Upper lobe of right lung (tissue), 1 donor: ENCODE measurements around the gene TF. TPM values are rescaled to one million over a fixed set of nuclear protein-coding genes. Genes with fewer than 3 reads are reported as not detected.
A peak's percentile ranks its signal among the peaks of the same experiment; 100 is the strongest.

Source experiments
- ATAC-seq: fragments of 200-7000 bp; cut with Tn5 transposase; one replicate; pipeline ENCODE4 v1.9.1; 2020; ENCODE audit warnings: mild to moderate bottlenecking, moderate library complexity
- DNase-seq: peaks from one replicate; pipeline ENCODE4 v3.0.0-alpha.2; 2020
- H3K27ac ChIP-seq: fragments of 200-600 bp; one replicate; pipeline ENCODE4 v1.8.0; 2022
- H3K27me3 ChIP-seq: fragments of 200-600 bp; one replicate; pipeline ENCODE4 v1.8.0; 2022; ENCODE audit warnings: mild to moderate bottlenecking
- H3K36me3 ChIP-seq: fragments of 200-600 bp; one replicate; pipeline ENCODE4 v1.8.0; 2022
- H3K4me1 ChIP-seq: fragments of 200-600 bp; one replicate; pipeline ENCODE4 v1.8.0; 2022
- H3K4me3 ChIP-seq: fragments of 200-600 bp; one replicate; pipeline ENCODE4 v1.8.0; 2022; ENCODE audit warnings: mild to moderate bottlenecking
- H3K9me3 ChIP-seq: fragments of 200-600 bp; one replicate; pipeline ENCODE4 v1.8.0; 2022
- intact Hi-C: fragments of 100-400 bp; cut with DNase I; formaldehyde crosslinking; loops from one replicate; pipeline ENCODE4 v1.11.0; 2022
- total RNA-seq: library from RNA; stranded (reverse); fragmentation: NEBNext Ultra II Directional; extraction: Animal tissue kit (Norgen Biotek cat#: 25700); gene quantifications from one replicate; pipeline ENCODE4 v1.2.1, GENCODE V29; 2021
- TF ChIP-seq, protein P1 (sequence below): fragments of 200-600 bp; IDR thresholded peaks from one replicate; pipeline ENCODE4 v1.8.0; 2022; ENCODE audit warnings: antibody characterized with exemption
- donor health status: DM: no; HTN: yes; CAD: no; lungs with severe emphysema.

Gene TF
- total RNA-seq, 1 donor from 2014 or later: 1.3 TPM

- TF ChIP-seq, protein P1, sequence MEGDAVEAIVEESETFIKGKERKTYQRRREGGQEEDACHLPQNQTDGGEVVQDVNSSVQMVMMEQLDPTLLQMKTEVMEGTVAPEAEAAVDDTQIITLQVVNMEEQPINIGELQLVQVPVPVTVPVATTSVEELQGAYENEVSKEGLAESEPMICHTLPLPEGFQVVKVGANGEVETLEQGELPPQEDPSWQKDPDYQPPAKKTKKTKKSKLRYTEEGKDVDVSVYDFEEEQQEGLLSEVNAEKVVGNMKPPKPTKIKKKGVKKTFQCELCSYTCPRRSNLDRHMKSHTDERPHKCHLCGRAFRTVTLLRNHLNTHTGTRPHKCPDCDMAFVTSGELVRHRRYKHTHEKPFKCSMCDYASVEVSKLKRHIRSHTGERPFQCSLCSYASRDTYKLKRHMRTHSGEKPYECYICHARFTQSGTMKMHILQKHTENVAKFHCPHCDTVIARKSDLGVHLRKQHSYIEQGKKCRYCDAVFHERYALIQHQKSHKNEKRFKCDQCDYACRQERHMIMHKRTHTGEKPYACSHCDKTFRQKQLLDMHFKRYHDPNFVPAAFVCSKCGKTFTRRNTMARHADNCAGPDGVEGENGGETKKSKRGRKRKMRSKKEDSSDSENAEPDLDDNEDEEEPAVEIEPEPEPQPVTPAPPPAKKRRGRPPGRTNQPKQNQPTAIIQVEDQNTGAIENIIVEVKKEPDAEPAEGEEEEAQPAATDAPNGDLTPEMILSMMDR: no peak
- H3K36me3 ChIP-seq: no peaks in the 10 kb centered on the region
- intact Hi-C loops: no loop called here
Observed at GRCh38 chr3:133835961-133836360, 89.8 kb downstream of the TF start.

GRCh38 chr3:133836497-133837158 is 90.4 kb downstream of the TF start:
- no peaks in the 10 kb centered on the region for H3K36me3 ChIP-seq
- DNase-seq (peak; percentile 44), ATAC-seq (no peak)
- H3K9me3 ChIP-seq: no peaks in the 10 kb centered on the region
- no peaks in the 10 kb centered on the region for H3K4me1 ChIP-seq
- no peak overlapping the region for H3K27ac ChIP-seq
- TF ChIP-seq, protein P1: no peak
- no peak overlapping the region for H3K4me3 ChIP-seq
- no peaks in the 10 kb centered on the region for H3K27me3 ChIP-seq
- intact Hi-C loops: no loop called here

More at GRCh38 chr3:133835961-133836360, 89.8 kb downstream of the TF start:
- Histone ChIP-seq H3K27ac (no peak overlapping the region), H3K4me3 (no peak overlapping the region), H3K9me3 (no peaks in the 10 kb centered on the region), H3K4me1 (no peaks in the 10 kb centered on the region), H3K27me3 (no peaks in the 10 kb centered on the region)
- DNase-seq: peak; percentile 29
- ATAC-seq: no peak

DNA sequence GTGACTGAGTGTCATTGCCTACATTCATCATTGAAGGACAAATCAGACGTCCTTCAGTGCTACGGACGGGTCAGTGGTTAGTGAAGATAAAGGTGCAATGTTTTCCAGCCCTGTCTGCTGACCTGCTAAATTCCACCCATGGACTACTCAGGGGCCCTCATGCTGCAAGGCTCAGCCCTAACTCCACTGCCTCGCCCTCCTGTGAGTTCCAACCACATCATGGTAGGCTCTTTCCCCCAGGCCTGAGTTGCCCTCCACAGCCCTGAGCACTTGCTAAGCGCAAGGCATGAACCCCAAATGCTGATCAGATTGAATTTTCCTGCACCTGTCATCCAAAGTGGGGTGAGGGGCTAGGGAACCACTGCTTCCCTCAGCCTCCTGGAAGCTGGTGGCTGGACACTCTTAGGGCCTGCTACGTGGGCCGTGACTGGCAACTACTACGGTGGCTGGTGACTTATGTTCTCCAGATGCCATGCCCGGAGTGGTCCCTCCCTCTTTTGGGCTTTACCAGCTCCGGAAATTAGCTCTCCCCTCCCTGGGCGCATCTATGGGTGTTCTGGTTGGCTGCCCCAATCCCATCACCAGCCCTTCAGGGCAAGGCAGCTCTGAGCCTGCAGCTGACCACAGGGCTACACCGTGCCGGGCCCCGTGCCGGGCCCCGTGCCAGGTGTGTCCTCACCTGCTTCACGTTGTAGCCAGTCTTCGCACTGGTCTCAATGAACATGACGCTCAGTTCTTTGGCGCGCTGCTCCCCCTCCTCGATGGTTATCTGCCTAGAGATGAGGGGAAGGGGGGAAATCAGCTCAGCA is 91.5 kb downstream of the TF start:
- no peak for ATAC-seq

GRCh38 chr3:133838296-133838789 is 92.2 kb downstream of the TF start:
- no peaks in the 10 kb centered on the region for H3K27me3 ChIP-seq
- ATAC-seq (no peak), DNase-seq (no peak)
- no peak overlapping the region for H3K27ac ChIP-seq
- TF ChIP-seq, protein P1: no peak
- no peaks in the 10 kb centered on the region for H3K36me3 ChIP-seq
- H3K4me1 ChIP-seq: no peaks in the 10 kb centered on the region
- H3K4me3 ChIP-seq: no peak overlapping the region
- H3K9me3 ChIP-seq: no peaks in the 10 kb centered on the region
- intact Hi-C loops: no loop called here

More for the DNA sequence above, 91.5 kb downstream of the TF start:
- no peak overlapping the region for H3K4me3 ChIP-seq
- no peaks in the 10 kb centered on the region for H3K27me3 ChIP-seq
- H3K4me1 ChIP-seq: no peaks in the 10 kb centered on the region
- H3K9me3 ChIP-seq: no peaks in the 10 kb centered on the region
- intact Hi-C loops: no loop called here
- no peak overlapping the region for H3K27ac ChIP-seq
- TF ChIP-seq, protein P1: no peak
- peak; percentile 48 for DNase-seq
- H3K36me3 ChIP-seq: no peaks in the 10 kb centered on the region

DNA sequence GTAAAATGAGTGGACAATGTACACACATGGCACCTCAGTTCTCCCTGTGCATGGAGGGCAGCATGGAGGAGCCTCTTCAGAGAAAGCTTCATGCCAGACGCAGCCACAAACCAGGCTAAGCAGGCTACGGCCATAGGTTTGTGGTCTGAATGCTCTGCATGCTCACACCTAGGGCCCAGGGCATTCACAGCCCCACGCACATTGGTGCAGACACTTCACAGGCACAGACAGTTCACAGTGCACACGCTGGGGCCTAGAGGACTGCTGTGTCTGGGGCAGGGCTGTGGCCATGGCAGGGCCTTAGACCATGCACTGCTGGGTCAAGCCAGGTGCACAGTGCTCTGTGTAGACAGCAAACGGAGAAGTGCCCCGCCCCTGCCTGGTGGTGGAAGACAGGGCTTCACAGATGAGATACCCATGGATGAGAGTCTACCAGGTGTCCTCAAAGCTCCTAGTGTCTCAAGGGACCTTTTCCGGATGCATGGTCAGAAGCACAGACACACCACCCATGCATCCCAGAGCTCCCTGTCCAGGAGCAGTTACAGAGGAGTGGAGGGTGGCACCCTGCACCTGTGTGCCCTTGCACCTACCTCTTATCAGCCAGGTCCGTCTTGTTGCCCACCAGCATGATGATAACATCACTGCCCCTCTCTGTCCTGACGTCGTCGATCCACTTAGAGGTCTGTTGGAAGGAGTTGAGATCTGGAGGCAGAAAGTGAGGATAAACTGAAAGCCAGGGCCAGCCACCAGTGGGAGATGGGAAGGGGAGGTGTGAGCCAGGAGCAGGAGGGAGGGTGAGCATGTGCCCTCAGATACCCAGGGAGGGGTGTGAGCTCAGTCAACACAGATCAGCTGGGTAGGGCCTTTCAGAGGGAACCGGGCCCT is 93.0 kb downstream of the TF start:
- Histone ChIP-seq H3K36me3 (no peaks in the 10 kb centered on the region), H3K4me3 (no peak overlapping the region), H3K9me3 (no peaks in the 10 kb centered on the region), H3K4me1 (no peaks in the 10 kb centered on the region), H3K27ac (no peak overlapping the region), H3K27me3 (no peaks in the 10 kb centered on the region)
- intact Hi-C loops: no loop called here
- DNase-seq: peak; percentile 45
- ATAC-seq: no peak
- TF ChIP-seq, protein P1: no peak
